Endothelial cell of umbilical vein (primary cell): Measurements from ENCODE around the gene OARD1. TPM values are rescaled to one million over a fixed set of nuclear protein-coding genes. Genes with fewer than 3 reads are reported as not detected.

Source experiments
- BruUV-seq: library from RNA; stranded (reverse); fragments of 400-500 nt; replicated peaks from 2 replicates; lab custom pipeline; 2021; lab: Mats Ljungman, UMichigan
- CTCF ChIA-PET: fragments of 300-600, 350-600 bp; sonication (Branson Sonifier 250); formaldehyde crosslinking; loops from one replicate; lab custom pipeline; 2021; ENCODE audit warnings: antibody characterized with exemption, inconsistent platforms; lab: Charles Lee
- POLR2A ChIA-PET: fragments of 300-600, 350-600 bp; sonication (Branson Sonifier 250); formaldehyde crosslinking; loops from one replicate; lab custom pipeline; 2021; ENCODE audit warnings: antibody characterized with exemption, inconsistent platforms; lab: Charles Lee
- DNase-seq: peaks from one replicate; pipeline ENCODE4 v3.0.0-alpha.2; 2011; ENCODE audit warnings: low read depth, low spot score
- FAIRE-seq: peaks from 2 replicates; lab custom pipeline; 2011; peaks lifted over from hg19 to GRCh38; lab: Jason Lieb, UNC
- H2AFZ ChIP-seq: 2 replicates; pipeline ENCODE4 v1.6.0; 2012; ENCODE audit warnings: low read depth, low read length, control low read depth, inconsistent platforms
- H3K27ac ChIP-seq: 2 replicates; pipeline ENCODE4 v1.5.1; 2011; ENCODE audit warnings: low read depth, mild to moderate bottlenecking, control low read depth, low read length, moderate library complexity; ENCODE audit not compliant: insufficient read depth
- H3K27me3 ChIP-seq, 2 experiments: 2 replicates each; pipeline versions ENCODE4 v1.6.0 to v1.6.1; 2011; ENCODE audit warnings: low read length in 2 of 2, mixed read lengths in 1 of 2; ENCODE audit not compliant: control insufficient read depth in 2 of 2, insufficient read depth in 2 of 2
- H3K36me3 ChIP-seq, 2 experiments: 2 replicates in 1 of 2; 3 replicates in 1 of 2; pipeline ENCODE4 v1.5.1; 2011; ENCODE audit warnings: low read length in 2 of 2, mild to moderate bottlenecking in 1 of 2, moderate library complexity in 1 of 2; ENCODE audit not compliant: control insufficient read depth in 2 of 2, insufficient read depth in 2 of 2; ENCODE audit errors: extremely low read depth in 1 of 2
- H3K4me1 ChIP-seq: 3 replicates; pipeline ENCODE4 v1.5.1; 2011; ENCODE audit warnings: mild to moderate bottlenecking, low read length; ENCODE audit not compliant: control insufficient read depth, insufficient read depth; ENCODE audit errors: extremely low read depth
- H3K4me2 ChIP-seq: 2 replicates; pipeline ENCODE4 v1.6.1; 2011; ENCODE audit warnings: low read length, control low read depth, mixed read lengths; ENCODE audit not compliant: insufficient read depth
- H3K4me3 ChIP-seq, 3 experiments: fragments of 200-600 bp in 1 of 3; sonication (generic), shearing (Covaris generic) in 1 of 3; replicated peaks in 1 of 3; 2 replicates each; pipeline ENCODE4 v1.5.1; 2011 to 2016; ENCODE audit warnings: control low read depth in 3 of 3, low read length in 3 of 3, mild to moderate bottlenecking in 2 of 3, inconsistent platforms in 1 of 3, low read depth in 1 of 3, moderate library complexity in 1 of 3; ENCODE audit not compliant: insufficient read depth in 1 of 3
- H3K79me2 ChIP-seq: 2 replicates; pipeline ENCODE4 v1.6.0; 2012; ENCODE audit warnings: low read length, inconsistent platforms; ENCODE audit not compliant: control insufficient read depth, insufficient read depth
- H3K9ac ChIP-seq: replicated peaks from 2 replicates; pipeline ENCODE3; 2011; ENCODE audit warnings: low read length, control low read depth; ENCODE audit not compliant: insufficient read depth; ENCODE audit errors: extremely low read depth
- H3K9me1 ChIP-seq: replicated peaks from 3 replicates; pipeline ENCODE4 v1.6.0; 2011; ENCODE audit warnings: mild to moderate bottlenecking, low read length; ENCODE audit not compliant: control insufficient read depth, insufficient read depth; ENCODE audit errors: extremely low read depth
- H3K9me3 ChIP-seq: replicated peaks from 2 replicates; pipeline ENCODE4 v1.5.1; 2012; ENCODE audit warnings: low read length, inconsistent platforms; ENCODE audit not compliant: control insufficient read depth, insufficient read depth
- H4K20me1 ChIP-seq: replicated peaks from 2 replicates; pipeline ENCODE3; 2011; ENCODE audit warnings: mild to moderate bottlenecking, low read length; ENCODE audit not compliant: control insufficient read depth, insufficient read depth; ENCODE audit errors: extremely low read depth
- EZH2 ChIP-seq: IDR thresholded peaks from 2 replicates; pipeline ENCODE4 v1.6.1; 2012; ENCODE audit warnings: borderline replicate concordance, low read depth, mild to moderate bottlenecking, moderate library complexity, low read length, inconsistent platforms; ENCODE audit not compliant: severe bottlenecking
- FOS ChIP-seq: IDR thresholded peaks from 2 replicates; pipeline ENCODE4 v1.6.1; 2011; ENCODE audit warnings: mild to moderate bottlenecking, low read length, moderate library complexity, borderline replicate concordance; ENCODE audit not compliant: insufficient read depth
- GATA2 ChIP-seq: IDR thresholded peaks from 2 replicates; pipeline ENCODE4 v1.7.0; 2011; ENCODE audit warnings: low read depth, mild to moderate bottlenecking, moderate library complexity, mixed read lengths, low read length; ENCODE audit not compliant: insufficient read length, insufficient read depth
- JUN ChIP-seq: IDR thresholded peaks from 2 replicates; pipeline ENCODE4 v1.6.1; 2011; ENCODE audit warnings: borderline replicate concordance, low read depth; ENCODE audit not compliant: insufficient read length, insufficient read depth
- MYC ChIP-seq: IDR thresholded peaks from one replicate; pipeline ENCODE4 v1.6.1; 2011; ENCODE audit warnings: mild to moderate bottlenecking, low read depth, low read length
- POLR2A ChIP-seq: IDR thresholded peaks from 2 replicates; pipeline ENCODE4 v1.6.1; 2012; ENCODE audit warnings: low read depth, mild to moderate bottlenecking, control low read depth, low read length
- POLR2AphosphoS5 ChIP-seq: IDR thresholded peaks from 2 replicates; pipeline ENCODE4 v1.6.1; 2012; ENCODE audit warnings: low read depth, mild to moderate bottlenecking, control low read depth, low read length, moderate library complexity; ENCODE audit not compliant: insufficient read depth
- dilution Hi-C: fragments of 300-500 bp; cut with MboI; formaldehyde crosslinking; loops from one replicate; pipeline ENCODE4 v1.15.0; 2019; ENCODE audit warnings: low sequenced_read_pairs; ENCODE audit not compliant: extremely low pct_ligation_motif_present
- intact Hi-C: fragments of 100-400 bp; cut with micrococcal nuclease; formaldehyde crosslinking; loops from one replicate; pipeline ENCODE4 v1.10.0; 2022
- polyA plus RNA-seq, 4 experiments: library from polyadenylated mRNA; depleted of rRNA in 3 of 4; stranded (reverse) in 3 of 4; unstranded in 1 of 4; fragments of >200 nt; gene quantifications; 2 replicates each; pipeline versions ENCODE4 v1.2.1 to v1.2.3, GENCODE V29; 2011 to 2012; ENCODE audit warnings: missing spikeins in 1 of 4
- total RNA-seq: library from RNA; stranded (reverse); gene quantifications from 2 replicates; pipeline ENCODE4 v1.2.3, GENCODE V29; 2021
- TF ChIP-seq, protein P1 (sequence below), 2 donors: IDR thresholded peaks; 1 replicate in 1 of 2; 2 replicates in 1 of 2; pipeline ENCODE4 v1.5.1; 2011; ENCODE audit warnings: low read length in 2 of 2, mild to moderate bottlenecking in 2 of 2, moderate library complexity in 2 of 2, control low read depth in 1 of 2, inconsistent platforms in 1 of 2, low read depth in 1 of 2; ENCODE audit not compliant: insufficient read depth in 1 of 2; ENCODE audit errors: extremely low read depth in 1 of 2
- TF ChIP-seq, protein P2 (sequence below): IDR thresholded peaks from 2 replicates; pipeline ENCODE4 v1.6.1; 2011; ENCODE audit not compliant: insufficient read depth, insufficient read length

The OARD1 gene
- total and polyA plus RNA-seq, 2 donors (not counting 3 experiments of a cell fraction or from before 2014, with no cell fraction given) = 5.2 to 13.0 TPM

DNA sequence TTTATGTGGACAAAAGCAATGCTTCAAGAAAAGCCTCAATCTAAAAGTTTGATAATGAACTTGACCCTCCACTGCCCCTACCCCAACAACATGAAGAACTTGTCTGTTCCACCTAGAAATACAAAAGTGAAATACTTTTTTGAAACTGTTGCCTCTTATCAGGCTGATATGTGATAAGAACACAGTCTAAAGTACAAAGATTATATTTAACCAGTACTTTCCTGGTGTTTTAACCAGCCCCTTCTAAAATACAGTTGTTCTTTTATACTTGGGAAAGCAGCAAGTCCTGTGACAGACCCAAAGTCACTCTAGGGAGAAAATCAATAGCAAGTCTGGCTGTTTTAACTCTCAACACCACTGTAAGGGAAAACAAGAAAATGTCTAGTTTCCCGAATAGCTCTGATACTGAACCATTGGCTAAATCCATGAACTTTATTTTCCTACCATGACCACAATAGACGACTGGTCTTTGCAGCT, 6.6 kb downstream of the OARD1 start:
- no peak overlapping the region for H2AFZ ChIP-seq
- peaks cover 5% of the 10 kb centered on the region for H3K4me1 ChIP-seq
- no TSS peak for BruUV-seq
- POLR2A ChIA-PET = no interaction called here
- no peak overlapping the region for H3K9ac ChIP-seq
- TF ChIP-seq MYC = no peak
- no peak for TF ChIP-seq POLR2AphosphoS5
- TF ChIP-seq FOS = no peak
- TF ChIP-seq GATA2 = no peak
- TF ChIP-seq, protein P1, sequence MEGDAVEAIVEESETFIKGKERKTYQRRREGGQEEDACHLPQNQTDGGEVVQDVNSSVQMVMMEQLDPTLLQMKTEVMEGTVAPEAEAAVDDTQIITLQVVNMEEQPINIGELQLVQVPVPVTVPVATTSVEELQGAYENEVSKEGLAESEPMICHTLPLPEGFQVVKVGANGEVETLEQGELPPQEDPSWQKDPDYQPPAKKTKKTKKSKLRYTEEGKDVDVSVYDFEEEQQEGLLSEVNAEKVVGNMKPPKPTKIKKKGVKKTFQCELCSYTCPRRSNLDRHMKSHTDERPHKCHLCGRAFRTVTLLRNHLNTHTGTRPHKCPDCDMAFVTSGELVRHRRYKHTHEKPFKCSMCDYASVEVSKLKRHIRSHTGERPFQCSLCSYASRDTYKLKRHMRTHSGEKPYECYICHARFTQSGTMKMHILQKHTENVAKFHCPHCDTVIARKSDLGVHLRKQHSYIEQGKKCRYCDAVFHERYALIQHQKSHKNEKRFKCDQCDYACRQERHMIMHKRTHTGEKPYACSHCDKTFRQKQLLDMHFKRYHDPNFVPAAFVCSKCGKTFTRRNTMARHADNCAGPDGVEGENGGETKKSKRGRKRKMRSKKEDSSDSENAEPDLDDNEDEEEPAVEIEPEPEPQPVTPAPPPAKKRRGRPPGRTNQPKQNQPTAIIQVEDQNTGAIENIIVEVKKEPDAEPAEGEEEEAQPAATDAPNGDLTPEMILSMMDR (IDR thresholded peaks at IDR 0.05; ENCODE audit: extremely low read depth in 1 of 2, insufficient read depth in 1 of 2, low read depth in 1 of 2, low read length in 2 of 2) = no peak
- TF ChIP-seq JUN = no peak
- no peak for TF ChIP-seq POLR2A
- TF ChIP-seq, protein P2, sequence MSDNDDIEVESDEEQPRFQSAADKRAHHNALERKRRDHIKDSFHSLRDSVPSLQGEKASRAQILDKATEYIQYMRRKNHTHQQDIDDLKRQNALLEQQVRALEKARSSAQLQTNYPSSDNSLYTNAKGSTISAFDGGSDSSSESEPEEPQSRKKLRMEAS = no peak
- TF ChIP-seq EZH2 = no peak
- H3K4me3 ChIP-seq = no peak overlapping the region
- H3K9me3 ChIP-seq = no peaks in the 10 kb centered on the region
- H3K36me3 ChIP-seq = no peaks in the 10 kb centered on the region
- CTCF ChIA-PET = interaction anchor here (0.7 to 1.0 kb wide), 2 partner anchors 10 to 38 kb away, joined by 3 read pairs; no protein-coding TSS in a partner anchor
- no peaks in the 10 kb centered on the region for H3K79me2 ChIP-seq
- H3K4me2 ChIP-seq = no peak overlapping the region
- no peak for DNase-seq
- H3K9me1 ChIP-seq = no peaks in the 10 kb centered on the region
- no peaks in the 10 kb centered on the region for H4K20me1 ChIP-seq
- no peak overlapping the region for H3K27ac ChIP-seq
- dilution Hi-C loops (no loop called here), intact Hi-C loops (loop anchor here (2.0 kb wide), 1 partner anchor 1085 kb away; no protein-coding TSS in a partner anchor)
- FAIRE-seq = no peak
- H3K27me3 ChIP-seq = no peaks in the 10 kb centered on the region
